ENCODE results near the gene GORASP2. TPM values are rescaled to one million over a fixed set of nuclear protein-coding genes. Genes with fewer than 3 reads are reported as not detected.

GORASP2 gene
- total RNA-seq, 1 donor = 67.7 TPM

GRCh38 chr2:170922634-170923494 lies 6.2 kb upstream of the GORASP2 start:
- H3K4me3 ChIP-seq (ENCODE audit: low read depth, low read length) = no peak overlapping the region
- no peak for DNase-seq (ENCODE audit: low read depth)
- TF ChIP-seq, protein P1, sequence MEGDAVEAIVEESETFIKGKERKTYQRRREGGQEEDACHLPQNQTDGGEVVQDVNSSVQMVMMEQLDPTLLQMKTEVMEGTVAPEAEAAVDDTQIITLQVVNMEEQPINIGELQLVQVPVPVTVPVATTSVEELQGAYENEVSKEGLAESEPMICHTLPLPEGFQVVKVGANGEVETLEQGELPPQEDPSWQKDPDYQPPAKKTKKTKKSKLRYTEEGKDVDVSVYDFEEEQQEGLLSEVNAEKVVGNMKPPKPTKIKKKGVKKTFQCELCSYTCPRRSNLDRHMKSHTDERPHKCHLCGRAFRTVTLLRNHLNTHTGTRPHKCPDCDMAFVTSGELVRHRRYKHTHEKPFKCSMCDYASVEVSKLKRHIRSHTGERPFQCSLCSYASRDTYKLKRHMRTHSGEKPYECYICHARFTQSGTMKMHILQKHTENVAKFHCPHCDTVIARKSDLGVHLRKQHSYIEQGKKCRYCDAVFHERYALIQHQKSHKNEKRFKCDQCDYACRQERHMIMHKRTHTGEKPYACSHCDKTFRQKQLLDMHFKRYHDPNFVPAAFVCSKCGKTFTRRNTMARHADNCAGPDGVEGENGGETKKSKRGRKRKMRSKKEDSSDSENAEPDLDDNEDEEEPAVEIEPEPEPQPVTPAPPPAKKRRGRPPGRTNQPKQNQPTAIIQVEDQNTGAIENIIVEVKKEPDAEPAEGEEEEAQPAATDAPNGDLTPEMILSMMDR (IDR thresholded peaks at IDR 0.05; ENCODE audit: insufficient read depth, low read length) = no peak

DNA sequence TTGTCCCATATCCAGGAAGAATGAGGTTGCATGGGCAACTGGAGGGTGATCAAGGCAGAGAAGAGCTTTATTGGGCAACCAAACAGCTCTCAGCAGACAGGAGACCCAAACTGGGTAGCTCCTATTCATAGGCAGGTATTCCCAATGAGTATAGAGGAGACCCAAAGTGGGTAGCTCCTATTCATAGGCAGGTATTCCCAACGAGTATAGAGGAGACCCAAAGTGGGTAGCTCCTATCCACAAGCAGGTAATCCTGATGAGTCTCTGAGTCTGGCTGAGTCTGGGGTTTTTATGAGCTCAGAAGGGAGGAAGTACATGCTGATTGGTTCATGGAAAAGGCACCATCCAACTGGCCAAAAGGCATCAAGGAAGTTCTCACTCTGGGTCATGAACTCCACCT lies 5.3 kb upstream of the GORASP2 start:
- H3K4me3 ChIP-seq (ENCODE audit: low read depth, low read length) = no peak overlapping the region
- TF ChIP-seq, protein P1 (IDR thresholded peaks at IDR 0.05; ENCODE audit: insufficient read depth, low read length) = no peak
- DNase-seq (ENCODE audit: low read depth) = no peak

- TF ChIP-seq, protein P1 (IDR thresholded peaks at IDR 0.05; ENCODE audit: insufficient read depth, low read length) = no peak
- DNase-seq (ENCODE audit: low read depth) = no peak
- H3K4me3 ChIP-seq (ENCODE audit: low read depth, low read length) = no peak overlapping the region
Measured at GRCh38 chr2:170924969-170925368, 4.1 kb upstream of the GORASP2 start.

- TF ChIP-seq, protein P1 (IDR thresholded peaks at IDR 0.05; ENCODE audit: insufficient read depth, low read length) = no peak
- H3K4me3 ChIP-seq (ENCODE audit: low read depth, low read length) = no peak overlapping the region
- DNase-seq (ENCODE audit: low read depth) = no peak
Measured at GRCh38 chr2:170925923-170926322, 3.1 kb upstream of the GORASP2 start.

DNA sequence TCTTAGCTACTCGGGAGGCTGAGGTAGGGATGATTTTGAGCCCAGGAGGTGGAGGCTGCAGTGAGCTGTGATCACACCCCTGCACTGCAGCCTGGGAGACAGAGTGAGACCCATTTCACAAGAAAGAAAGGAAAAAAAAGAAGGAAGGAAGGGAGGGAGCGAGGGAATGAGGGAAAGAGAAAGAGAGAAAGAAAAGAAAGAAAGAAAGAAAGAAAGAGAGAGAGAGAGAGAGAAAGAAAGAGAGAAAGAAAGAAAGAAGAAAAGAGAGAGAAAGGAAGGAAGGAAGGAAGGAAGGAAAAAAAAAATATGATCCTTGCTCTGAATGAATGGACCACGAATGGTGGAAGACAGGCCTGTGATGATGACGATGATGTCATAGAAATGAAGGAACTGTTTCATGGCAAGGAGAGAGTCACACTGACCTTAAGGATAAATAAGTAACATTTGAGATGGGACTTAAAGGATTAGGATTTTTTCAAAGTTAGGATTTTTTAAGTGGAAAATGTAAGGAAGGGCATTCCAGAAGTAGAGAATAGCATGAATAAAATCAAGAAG lies 2.2 kb upstream of the GORASP2 start:
- H3K4me3 ChIP-seq (ENCODE audit: low read depth, low read length) = no peak overlapping the region
- no peak for DNase-seq (ENCODE audit: low read depth)
- TF ChIP-seq, protein P1 (IDR thresholded peaks at IDR 0.05; ENCODE audit: insufficient read depth, low read length) = no peak

DNA sequence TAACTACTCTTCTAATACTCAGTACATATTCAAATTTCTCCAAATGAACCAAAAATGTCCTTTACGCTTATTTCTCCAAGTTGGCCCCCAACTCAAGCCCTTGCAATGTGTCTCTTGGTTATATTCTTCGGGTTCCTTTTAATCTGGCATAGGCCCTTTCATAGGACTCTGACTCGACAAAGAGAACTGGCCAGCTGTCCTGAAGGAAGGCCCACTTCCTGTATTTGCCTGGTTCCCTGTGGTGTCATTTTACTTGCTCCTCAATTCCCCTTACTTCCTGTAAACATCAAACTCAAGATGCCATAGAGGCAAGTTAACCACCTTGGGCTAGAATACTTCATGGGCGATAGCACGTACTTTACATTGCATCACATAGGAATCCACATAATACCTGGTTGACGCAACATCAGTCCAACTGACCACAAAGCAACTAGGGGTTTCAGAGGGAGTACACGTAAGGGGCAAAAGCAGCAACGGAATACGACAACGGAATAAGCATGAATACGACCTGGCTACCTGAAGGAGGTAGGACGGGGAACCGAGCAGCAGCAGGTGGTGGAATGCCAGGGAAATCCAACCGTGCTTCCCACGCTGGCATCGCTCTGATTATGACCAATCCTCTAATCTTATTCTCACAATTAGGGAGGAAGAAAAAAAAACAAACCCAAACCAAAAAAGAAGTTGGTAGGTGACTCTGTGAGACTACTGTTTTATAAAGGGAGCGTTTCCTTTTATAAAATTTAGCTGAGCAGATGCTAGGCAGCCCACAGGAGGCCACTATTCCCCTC lies 823 bp upstream of the GORASP2 start:
- DNase-seq (ENCODE audit: low read depth) = peak; percentile 3
- TF ChIP-seq, protein P1 (IDR thresholded peaks at IDR 0.05; ENCODE audit: insufficient read depth, low read length) = no peak
- peak overlapping the region; percentile 59 for H3K4me3 ChIP-seq (ENCODE audit: low read depth, low read length)

All from fibroblast of the aortic adventitia (primary cell).